ENCODE data around the gene SH3RF3.

The SH3RF3 gene

DNA sequence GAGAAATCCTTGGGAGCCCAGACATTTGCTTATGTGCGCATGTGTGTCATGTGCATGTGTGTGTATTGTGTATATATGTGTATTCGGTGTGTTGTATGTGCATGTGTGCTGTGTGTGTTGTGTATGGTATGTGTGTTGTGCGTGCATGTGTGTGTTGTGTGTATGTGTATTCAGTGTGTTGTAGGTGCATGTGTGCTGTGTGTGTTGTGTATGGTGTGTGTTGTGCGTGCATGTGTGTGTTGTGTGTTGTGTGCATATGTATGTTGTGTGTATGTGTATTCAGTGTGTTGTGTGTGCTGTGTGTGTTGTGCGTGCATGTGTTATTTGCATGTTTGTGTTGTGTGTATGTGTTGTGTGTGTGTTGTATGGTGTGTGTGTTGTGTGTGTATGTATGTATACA is 136.9 kb downstream of the SH3RF3 start:
- no peak for DNase-seq (ENCODE audit: extremely low read depth, low read depth)

DNA sequence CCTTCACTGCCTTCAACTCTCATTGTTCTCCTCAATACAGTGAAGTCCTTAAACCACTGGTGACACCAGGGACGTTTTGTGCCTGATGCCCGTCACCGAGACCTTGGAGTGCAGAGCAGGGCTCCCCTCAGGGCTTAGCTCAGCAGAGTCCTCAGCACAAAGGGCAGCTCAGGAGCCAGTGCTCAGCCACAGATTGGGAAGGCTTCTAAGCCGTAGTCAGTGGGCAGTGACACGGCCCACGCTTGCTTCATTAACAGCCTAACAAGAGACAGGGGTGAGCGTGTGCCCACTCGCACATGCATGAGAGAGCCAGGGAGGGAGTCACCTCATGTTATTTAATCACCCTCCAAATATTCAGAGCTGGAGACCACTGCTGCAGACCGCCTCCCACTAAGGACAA is 137.5 kb downstream of the SH3RF3 start:
- DNase-seq (ENCODE audit: extremely low read depth, low read depth), result no peak
- TF ChIP-seq, protein P1, sequence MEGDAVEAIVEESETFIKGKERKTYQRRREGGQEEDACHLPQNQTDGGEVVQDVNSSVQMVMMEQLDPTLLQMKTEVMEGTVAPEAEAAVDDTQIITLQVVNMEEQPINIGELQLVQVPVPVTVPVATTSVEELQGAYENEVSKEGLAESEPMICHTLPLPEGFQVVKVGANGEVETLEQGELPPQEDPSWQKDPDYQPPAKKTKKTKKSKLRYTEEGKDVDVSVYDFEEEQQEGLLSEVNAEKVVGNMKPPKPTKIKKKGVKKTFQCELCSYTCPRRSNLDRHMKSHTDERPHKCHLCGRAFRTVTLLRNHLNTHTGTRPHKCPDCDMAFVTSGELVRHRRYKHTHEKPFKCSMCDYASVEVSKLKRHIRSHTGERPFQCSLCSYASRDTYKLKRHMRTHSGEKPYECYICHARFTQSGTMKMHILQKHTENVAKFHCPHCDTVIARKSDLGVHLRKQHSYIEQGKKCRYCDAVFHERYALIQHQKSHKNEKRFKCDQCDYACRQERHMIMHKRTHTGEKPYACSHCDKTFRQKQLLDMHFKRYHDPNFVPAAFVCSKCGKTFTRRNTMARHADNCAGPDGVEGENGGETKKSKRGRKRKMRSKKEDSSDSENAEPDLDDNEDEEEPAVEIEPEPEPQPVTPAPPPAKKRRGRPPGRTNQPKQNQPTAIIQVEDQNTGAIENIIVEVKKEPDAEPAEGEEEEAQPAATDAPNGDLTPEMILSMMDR (IDR thresholded peaks at IDR 0.05; ENCODE audit: low read depth, low read length), result no peak

More for the DNA sequence above, 136.9 kb downstream of the SH3RF3 start:
- TF ChIP-seq, protein P1 (IDR thresholded peaks at IDR 0.05; ENCODE audit: low read depth, low read length), result no peak

DNA sequence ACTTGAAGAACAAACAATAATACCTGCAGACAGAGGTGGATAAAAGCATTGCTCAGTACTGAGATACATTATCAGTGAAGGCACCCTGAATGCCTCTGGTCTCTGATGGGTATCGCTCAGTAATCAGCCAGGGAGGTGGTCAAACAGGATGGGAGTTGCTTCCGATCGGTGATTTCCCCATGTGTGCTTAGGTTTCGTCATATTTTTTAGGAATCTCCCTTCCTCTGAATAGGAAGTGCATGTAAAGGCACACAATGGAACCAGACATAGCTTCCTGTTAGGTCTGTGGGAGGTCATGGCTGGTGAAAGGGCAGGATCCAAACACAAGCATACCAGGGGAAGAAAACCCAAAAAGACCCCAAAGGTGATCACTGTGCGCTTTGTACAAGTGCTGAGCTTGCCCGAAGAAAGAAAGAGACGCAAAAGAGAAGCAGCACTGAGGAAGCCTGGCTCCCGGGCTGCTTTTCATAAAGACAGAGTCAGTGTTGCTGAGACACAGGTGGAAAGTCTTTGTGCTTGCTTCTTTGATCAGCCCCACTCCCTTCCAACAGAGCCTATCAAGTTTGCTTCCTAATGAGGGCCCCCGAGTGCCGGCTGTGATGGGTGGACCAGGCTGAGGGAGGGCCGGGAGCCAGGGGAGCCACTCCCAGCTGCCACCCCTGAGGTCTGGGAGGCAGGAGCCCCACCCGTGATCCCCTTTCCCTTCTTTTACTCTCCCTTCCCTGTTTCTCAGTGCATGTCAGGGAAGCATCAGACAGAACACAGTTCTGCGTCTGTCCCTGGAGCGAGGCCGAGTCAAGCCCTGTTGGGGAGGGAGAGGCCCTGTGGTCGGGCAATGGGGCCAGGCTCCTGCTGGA is 138.2 kb downstream of the SH3RF3 start:
- TF ChIP-seq, protein P1 (IDR thresholded peaks at IDR 0.05; ENCODE audit: low read depth, low read length), result no peak
- no peak for DNase-seq (ENCODE audit: extremely low read depth, low read depth)

DNA sequence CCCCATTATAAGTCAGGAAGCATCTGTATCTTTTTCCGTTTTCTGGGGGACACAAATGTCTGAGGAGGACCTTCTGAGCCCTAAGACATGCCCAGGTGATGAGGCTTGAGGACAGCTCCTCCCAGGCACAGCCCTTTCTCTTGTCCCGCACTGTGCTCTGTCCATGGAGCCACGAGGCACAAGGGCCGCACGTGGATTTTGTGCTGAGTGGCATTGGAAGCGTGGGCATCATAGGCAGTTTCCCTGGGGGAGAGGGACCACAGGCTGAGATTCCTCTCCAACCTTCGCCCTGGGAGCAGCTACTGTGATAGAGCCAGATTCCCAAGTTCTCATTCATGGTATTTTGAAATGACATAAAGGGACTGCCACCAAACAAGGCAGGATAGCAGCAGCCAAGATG is 139.9 kb downstream of the SH3RF3 start:
- no peak for DNase-seq (ENCODE audit: extremely low read depth, low read depth)
- TF ChIP-seq, protein P1 (IDR thresholded peaks at IDR 0.05; ENCODE audit: low read depth, low read length), result no peak

DNA sequence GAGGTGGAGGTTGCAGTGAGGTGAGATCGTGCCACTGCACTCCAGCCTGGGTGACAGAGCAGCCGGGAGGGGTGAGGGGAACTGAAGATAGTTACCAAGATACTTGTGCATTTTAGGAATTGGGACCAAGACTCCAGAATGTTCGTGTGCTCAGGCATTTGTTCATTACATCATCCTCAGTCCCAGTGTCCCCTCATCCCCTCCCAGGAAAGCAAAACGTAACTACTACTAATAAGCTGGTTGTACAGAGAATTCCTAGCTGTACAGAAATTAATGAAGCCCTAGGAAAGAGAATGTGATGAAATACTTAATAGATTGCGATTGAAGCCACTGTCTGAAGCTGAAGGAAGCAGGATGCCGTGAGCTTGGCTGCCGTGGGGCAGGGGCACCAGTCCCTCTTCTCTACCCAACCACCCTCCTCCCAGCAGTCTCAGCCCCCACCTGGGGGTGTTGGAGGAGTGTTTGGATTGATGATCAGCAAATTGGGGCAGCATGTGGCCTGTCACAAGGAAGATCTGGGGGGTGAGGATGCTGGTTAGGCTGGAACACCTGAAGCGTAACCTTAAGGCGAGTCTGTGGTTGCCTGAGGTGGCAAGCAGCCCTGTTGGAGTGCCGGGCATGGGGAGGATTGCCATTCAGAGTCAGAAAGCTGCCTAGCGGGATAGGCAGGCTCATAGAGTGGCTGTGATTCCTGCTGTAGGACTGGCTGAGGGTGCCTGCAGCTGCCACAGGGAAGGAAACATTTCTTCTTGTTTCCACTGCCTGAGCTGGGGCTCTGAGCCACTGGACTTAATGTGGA is 140.9 kb downstream of the SH3RF3 start:
- no peak for DNase-seq (ENCODE audit: extremely low read depth, low read depth)
- TF ChIP-seq, protein P1 (IDR thresholded peaks at IDR 0.05; ENCODE audit: low read depth, low read length), result no peak

DNA sequence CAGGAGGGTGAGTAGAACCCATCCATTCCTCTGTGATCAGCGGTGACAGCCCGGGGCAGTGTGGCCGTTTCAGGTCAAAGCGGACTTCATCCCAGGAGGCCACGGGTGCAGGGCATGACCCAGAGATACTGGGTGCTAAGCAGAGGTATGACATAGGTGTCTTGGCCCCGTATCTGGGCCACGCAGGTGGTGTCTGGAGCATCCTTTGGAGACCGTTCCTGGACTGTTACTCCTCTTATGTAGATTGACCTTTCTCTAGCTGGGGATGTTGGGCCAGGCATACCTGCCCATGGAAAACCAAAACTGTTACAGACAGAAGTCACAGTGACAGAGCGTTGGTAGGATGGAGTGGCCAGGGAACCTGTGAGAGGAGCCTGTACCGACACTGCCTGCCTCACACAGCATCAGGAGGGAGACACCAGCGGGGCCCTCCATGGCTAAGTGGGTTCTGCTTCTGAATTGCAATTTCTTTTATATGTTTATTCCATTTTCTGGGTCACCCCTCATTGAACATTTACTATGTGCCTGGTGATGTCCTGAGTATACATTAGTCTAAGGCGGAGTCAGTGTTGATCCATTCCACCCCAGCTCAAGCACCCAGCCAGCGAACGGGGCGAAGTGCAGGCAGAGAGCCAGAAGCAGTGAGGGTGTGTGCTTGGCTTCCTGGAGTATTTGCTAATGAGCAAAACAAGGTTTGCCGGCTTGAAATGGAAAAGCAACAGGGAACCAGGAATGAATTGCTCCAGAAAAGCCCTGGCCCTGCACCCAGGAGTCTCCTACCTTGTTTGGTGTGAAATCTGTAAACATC is 141.7 kb downstream of the SH3RF3 start:
- TF ChIP-seq, protein P1 (IDR thresholded peaks at IDR 0.05; ENCODE audit: low read depth, low read length), result no peak
- DNase-seq (ENCODE audit: extremely low read depth, low read depth), result no peak

All from AG09319 (cell line).